ENCODE measurements around the gene SEMA3D.

- TF ChIP-seq, protein P1, sequence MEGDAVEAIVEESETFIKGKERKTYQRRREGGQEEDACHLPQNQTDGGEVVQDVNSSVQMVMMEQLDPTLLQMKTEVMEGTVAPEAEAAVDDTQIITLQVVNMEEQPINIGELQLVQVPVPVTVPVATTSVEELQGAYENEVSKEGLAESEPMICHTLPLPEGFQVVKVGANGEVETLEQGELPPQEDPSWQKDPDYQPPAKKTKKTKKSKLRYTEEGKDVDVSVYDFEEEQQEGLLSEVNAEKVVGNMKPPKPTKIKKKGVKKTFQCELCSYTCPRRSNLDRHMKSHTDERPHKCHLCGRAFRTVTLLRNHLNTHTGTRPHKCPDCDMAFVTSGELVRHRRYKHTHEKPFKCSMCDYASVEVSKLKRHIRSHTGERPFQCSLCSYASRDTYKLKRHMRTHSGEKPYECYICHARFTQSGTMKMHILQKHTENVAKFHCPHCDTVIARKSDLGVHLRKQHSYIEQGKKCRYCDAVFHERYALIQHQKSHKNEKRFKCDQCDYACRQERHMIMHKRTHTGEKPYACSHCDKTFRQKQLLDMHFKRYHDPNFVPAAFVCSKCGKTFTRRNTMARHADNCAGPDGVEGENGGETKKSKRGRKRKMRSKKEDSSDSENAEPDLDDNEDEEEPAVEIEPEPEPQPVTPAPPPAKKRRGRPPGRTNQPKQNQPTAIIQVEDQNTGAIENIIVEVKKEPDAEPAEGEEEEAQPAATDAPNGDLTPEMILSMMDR (IDR thresholded peaks at IDR 0.05): no peak
- TF ChIP-seq POLR2A (IDR thresholded peaks at IDR 0.05): no peak
These were observed 33.2 kb upstream of the SEMA3D start for GRCh38 chr7:85220023-85220422.
